Stimulated activated CD4-positive, alpha-beta T cell treated with anti-CD3 and anti-CD28 coated beads, Interleukin-4, amount 100 ng/mL, for 24 hours (primary cell): Measurements from ENCODE around the gene EPHB2.

Source experiments
- DNase-seq: peaks from one replicate; pipeline ENCODE4 v3.0.0-alpha.2; 2020

EPHB2 gene

DNA sequence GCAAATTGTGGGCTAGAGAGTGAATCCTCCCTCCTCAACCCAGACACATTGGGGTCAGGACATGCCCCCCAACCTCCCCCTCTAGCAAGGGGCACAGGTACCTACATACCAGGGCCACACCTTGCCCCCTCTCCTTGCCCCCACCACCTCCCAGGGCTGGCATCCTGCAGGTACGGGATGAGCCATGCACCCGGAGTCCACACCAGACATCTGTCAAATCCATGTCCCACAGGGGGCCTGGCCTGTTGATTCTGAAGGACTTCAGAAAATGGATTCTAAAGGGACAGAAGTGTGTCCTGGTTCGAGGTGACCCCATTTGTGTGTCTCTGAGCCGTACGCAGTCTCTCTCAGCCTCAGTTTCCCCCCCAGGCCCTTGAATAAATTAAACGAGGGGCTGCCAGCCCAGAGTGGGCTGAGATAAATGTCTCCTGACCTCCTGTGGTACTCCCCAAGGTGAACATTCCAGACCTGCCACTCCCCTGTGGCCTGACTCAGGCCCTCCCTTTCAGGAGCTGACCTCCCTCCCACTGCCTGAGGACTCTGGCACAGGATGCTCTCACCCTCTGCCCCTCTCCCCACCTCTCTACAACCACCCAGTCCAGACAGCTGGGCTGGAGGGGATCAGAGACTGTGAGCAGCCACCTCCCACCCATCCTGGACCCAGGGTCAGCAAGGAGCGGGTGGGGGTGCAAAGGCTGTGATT, 94.5 kb downstream of the EPHB2 start:
- DNase-seq: no peak

DNA sequence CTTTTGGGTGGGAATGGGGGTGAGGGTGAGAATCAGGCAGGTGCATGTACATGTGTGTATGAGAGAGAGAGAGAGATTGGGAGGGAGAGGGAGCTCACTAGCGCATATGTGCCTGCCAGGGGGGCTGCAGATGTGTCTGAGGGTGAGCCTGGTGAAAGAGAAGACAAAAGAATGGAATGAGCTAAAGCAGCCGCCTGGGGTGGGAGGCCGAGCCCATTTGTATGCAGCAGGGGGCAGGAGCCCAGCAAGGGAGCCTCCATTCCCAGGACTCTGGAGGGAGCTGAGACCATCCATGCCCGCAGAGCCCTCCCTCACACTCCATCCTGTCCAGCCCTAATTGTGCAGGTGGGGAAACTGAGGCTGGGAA, 95.0 kb downstream of the EPHB2 start:
- DNase-seq: no peak

DNA sequence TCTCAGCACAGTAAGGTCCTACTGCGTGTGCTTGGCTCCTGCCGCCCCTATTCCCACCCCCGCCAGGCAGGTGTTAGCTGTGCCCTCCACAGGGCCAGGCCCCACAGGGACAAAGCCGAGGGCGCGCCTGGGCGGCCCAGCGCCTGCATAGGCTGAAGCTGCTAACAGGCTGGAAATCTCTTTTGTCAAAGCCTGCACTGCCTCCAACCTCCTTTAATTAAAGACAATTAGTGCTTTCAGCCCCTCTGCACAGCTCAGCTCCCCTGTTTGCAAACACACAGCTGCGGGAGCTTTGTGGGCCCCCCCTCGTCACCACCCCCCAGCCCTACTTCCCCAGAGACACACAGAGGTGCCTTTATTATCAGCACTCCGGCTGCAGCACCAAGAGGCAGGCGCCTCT, 95.9 kb downstream of the EPHB2 start:
- no peak for DNase-seq

DNA sequence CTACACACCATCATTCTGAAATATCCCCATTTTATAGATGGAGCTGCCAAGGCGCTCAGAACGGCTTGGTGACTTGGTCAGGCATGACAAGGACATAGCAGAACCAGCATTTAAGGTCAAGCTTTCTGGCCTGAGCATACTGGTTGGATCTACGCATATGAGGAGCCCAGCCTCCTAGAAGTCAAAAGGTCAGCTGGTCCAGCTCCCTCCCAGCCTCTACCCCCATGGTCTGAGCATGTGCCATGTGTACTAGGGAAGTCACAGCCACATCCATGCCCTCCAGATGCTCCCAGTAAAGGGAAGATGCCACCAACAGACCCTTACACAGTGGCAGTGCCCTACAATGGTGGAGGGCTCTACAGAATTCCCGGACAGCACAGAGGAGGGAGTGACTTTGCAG, 96.7 kb downstream of the EPHB2 start:
- no peak for DNase-seq

DNA sequence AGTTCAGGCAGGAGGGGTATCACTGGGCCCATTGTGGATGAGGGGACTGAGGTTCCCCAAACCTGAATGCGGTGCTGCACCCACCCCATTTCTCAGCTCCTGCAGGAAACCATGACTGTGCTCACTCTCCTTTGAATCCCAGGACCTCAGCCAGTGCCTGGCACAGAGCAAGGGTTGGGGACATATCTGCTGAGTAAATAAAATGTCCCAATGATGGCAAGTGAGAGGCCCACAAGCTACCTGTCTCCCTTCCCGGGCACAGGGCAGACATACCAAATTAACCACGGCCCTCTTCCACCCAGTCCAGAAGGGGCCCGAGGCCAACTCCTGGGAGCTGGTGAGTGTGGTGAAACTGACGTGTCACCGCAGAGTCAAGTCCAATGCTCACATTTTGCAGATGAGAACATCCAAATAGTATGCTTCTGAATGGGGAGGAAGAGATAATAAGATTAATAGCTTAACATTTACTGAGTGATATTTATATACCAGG, 97.6 kb downstream of the EPHB2 start:
- DNase-seq: no peak

DNA sequence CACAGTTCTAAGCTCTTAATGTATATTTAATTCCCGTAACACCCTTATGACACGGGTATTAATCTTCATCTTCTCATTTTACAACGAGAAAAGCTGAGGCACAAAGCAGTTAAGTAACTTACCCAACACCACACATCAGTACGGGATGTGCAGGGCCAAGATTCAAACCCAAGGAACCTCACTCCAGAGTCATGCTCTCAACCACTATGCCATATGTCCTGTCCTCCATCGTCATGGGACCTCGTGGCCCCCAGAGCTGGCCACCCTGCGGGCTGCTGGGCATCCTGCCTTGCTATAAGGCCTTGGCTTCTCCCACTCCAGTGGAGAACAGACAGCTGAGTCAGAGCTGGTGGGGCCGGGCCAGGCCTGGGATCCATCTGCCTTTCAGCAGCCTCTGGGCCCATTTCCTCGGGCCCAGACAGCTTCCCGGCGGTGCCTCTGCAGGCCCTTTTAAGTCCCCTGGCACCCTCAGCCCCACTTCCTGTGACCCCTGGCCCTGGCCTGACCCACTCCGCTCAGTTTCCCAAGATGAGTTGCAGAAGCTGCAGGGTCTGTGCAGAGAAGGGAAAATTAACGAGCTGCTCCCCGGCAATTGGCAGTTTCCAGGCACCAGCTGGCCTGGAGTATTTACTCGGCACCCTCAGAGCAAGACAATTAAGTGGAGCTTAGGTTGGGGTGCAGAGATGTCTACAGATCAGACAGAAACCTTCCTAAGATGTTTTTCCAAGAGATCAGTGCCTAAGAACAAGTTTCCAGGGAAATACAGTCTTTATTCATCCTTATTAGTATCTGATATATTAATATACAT, 98.2 kb downstream of the EPHB2 start:
- DNase-seq: no peak

DNA sequence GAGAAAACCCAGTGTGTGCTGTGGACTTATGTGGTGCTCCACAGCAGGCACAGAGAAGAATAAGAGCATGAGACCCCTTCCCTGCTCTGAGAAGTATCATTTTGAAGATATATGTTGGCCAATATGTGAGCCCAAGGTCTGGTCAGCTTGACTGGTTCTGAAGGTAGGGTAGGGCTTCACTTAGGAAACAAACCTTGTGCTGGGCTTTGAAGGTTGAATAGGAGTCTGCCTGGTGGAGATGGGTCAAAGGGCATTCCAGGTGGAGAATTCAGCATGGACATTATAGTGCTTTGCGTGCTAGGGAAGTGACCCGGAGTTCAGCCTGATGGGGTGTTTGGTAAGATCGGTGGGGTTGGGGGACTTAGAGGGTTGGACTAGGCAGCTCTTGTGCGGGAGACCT, 99.1 kb downstream of the EPHB2 start:
- no peak for DNase-seq

DNA sequence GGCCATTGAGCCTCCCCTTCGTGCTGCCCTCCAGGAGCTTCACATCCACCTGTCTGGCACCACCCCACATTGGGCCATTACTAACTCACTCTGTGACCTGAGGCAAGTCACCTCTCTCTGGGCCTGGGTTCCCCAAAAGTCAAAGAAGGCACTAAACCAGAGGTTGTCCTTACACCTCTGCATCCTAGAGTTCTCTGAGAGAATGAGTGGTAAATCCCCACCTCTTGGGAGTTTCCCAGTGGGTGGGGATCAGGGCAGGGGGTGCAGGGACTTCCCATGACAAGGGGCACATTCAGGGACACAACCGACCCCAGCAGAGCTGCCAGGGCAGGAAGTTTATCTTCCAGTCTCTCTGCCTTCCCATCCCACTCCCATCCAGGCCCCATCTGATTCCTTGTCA, 99.7 kb downstream of the EPHB2 start:
- no peak for DNase-seq

DNA sequence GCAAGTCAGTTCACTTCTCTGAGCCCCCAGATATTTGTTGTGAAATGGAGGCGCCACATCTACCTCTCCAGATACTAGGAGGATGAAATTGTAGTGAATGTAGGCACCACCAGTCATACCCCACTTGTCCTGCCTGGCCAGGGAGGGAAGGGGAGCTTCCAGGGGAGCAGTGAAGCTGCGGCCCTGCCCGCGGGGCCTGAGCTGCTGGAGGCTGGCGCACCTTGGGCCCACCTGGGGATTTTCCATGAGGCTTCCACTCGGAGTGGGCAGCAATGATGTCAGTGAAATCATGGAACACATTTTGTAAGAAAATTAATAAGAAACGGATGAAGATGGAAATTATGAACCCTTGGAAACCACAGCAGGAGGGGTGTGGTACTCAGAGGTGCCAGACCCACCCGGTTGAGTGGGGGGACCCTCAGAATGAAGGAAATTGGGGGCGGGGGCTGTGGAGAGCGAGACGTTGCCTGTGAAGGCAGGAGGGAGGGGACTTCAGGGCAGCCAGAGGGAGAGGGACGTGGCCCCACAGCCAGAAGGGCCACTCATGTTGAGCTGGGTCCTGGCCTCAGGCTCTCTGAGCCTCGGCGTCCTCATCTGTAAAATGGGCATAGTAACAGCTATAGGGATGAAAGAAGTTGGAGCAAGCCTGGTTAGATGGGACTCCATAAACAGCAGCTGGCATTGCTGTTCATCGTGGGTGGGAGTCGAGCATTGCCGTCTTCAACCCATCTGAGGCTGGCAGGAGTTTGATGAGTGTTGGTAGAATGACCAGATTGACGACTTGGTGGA, 101.6 kb downstream of the EPHB2 start:
- no peak for DNase-seq

DNA sequence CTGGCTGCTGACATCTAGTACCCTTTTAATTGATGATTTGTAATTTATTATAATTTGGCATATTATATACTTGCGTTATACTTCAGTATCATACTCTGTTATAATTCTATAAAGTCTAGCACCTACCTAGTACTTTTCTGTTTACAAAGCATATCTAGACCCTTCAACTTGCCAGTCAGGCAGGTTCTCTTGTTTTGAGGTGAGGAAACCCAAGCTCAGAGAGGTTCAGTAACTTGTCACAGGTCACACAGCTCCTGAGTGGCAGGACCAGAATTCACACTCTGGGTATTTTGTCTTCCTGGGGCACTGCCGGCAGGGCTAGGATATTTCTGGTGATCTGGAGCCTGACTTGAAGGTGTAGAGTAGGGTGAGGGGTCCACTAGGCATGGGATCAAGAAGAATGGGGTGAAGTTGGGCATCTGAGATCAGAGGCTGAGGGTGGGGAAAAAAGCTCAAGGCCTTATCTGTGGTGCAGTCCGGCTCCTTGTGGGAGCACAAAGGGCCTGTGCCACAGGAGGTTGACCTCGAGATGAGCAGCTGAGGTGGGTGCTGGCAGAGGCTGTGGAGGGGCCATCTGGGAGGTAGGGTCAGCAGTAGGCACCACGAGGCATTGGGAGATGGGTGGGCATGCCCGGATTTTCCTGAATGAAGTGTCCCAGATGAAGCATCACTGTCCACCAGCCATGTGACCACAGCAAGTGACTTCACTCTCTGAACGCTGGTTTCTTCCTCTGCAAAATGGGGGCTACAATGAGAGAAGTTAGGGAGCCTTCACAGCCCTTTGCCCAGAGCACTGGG, 102.6 kb downstream of the EPHB2 start:
- no peak for DNase-seq

DNA sequence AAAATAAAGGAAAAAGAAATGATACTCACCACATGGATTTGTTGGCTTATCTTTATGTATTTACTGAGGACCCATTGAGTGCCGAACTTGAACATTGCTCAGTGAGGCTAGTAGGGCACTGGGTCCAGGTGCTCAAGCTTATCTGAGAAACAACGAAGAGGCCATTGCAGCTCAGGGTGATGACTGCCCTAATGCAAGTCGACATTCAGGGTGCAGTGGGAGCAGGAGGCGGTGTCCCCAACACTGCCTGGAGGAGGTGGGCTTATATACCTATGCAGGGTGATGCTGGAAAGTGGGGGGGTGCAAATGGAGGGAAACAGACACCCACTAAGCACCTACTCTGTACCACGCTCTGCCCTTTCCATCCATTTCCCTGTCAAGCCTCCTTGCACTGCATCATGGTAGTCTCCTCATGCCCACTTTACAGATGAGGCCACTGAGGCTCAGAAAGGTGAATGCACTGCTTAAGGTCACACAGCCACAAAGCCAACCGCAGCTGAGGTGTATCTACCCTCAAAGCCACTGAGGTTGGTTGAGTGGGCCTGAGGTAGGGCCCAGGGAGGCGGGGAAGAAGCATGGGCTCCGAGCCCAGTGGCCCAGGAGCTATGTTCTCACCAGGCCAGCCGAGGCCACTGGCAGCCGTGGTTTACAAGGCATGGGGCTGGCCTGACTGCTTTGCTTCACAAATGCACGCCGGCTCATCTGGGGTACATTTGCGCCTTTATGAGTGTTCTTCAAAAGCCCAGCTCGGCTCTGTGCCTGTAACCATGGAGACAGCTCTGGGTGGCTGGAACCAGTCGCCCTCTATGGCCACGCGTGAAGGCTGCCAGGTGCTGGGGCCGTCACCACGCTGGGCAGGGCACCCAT, 103.8 kb downstream of the EPHB2 start:
- DNase-seq: no peak

DNA sequence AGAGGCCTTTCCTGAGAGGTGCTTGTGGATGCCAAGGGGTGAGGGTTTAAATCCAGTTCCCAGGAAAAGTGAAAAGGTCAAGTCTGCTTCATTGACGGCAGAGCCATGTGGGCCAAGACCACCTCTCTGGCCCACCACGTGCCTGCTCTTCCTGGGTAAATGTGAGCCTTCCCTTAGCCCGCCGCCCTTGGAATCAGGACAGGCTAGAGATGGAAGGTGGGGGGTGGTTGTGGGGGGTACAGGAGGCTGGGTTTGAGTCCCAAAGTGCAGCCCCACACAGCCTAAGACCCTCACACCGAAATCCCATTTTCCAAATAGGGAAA, 104.4 kb downstream of the EPHB2 start:
- no peak for DNase-seq

DNA sequence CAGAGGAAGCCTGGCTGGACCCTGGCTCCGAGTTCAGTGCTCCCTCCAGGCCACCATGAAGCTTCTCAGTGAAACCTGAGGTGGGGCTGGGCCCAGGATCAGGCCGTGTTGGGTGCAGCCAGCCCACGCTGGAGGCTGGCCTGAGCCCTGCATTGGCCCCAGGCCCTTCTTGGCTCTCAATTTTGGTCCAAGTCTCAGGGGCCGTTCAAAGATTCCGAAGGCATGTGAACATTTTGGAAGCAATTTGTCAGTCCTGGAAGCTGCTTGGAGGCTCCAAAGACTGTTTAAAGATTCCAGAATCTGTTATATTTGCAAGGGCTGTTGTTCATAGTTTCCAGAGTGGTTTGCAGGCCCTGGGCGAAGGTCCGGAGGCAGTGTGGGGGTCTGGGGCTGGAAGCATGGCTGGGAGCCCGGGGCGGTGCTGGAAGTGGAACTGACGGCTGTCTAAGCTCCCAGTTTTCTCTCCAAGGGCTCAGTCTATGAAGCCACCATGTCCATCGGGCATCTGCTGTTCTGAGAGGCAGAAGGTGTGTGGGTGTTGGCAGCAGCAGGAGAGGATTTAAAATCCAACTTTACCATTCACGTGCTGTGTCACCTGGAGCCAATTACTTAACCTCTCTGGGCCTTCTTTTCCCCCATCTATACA, 104.9 kb downstream of the EPHB2 start:
- no peak for DNase-seq

DNA sequence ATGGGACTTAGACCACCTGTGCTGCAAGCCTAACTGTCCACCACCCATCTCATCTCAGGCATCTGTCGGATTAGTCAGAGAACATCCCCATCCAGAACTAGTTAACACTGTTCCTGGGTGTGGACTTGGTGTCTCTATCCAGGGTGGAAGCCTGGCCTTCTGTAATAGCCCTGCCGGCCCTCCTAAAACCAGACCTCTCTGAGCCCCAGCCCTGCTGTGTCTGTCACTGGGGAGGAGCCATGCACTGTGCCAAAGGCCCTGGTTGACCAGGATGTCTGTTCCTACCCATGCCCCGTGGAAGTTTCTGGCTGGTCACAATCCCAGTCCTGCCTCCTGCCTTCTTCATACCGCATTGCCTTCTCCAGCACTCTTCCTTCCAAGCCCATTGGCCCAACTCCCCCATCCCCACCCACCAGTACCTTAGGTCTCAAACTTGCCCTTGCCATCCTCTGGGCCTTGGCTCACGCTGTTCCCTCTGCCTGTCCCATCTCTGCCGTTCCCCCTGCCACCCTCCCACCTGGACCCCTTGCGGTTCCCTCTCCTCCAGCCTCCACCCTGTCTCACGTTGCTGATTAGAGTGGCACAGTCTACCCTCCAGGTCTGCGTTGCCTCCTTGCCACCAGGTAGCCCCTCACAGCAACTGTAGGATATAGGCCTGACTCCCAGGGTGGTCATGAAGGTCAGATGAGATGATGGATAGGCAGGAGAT, 105.6 kb downstream of the EPHB2 start:
- DNase-seq: no peak

DNA sequence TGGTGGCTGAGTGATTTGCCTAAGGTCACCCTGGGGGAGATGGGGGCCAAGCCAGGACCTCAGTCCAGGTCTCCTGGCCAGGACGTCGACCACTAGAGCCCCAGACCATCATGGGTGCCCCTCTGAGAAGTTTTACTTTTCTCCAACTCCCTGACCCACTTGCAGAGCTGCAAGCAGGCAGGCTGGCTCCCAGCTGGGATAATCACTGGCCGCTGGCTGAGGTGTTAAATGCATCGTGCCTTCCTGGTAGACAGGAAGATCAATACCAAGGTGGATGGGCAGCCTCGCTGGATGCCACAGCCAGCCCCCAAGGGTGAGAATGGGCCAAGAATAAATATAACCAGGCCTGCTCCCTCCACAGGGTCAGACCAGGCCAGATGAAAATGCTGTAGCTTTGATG, 106.2 kb downstream of the EPHB2 start:
- DNase-seq: no peak

DNA sequence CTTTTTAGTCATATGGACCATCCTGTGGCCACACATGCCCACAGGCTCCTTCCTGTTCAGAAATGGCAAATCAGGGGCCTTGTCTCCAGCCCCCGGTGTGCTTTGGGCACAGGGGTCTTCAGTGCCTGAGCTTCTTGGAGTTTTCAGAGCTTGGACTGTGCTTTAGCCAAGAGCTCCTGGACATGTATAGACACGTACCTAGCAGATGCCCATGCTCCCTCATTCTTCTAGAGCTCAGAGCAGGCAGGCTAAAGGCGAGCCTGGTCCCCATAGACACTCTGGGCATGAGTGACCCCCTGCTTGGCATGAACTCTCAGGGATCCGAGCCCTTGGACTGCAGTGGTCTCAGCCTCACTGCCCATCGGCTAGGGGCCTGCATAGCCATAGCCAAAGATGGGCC, 106.8 kb downstream of the EPHB2 start:
- no peak for DNase-seq

DNA sequence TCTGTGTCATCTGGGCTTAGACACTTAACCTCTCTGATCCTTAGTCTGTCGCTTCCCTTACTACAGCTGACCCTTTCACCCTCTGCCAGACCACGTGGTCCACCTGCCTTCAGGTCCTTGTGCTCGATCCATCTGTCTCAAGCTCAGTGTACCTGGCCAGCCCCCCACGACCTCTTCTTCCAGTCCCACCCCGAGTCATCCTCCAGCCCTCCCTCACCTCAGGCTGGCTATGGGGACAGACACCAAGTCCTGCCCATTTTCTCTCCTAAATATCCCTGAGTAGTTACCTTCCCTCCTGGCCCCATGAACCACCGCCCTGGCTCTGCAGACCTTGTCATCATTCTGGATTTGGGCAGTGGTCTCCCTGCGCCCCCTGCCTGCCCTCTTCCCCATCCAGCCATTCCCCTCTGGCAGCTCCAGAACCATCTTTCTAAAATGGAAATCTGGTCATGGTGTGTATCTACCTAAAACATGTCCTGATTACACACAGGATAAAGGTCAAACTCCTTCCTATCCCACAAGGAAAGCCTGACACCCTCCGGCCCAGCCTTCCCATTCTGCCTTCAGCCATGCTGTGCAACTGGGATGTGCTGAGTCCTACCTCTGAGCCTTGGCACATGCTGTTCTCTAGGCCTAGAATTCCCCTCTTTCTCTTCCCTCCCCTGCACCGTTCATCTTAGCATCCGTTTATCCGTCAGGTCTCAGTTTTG, 107.6 kb downstream of the EPHB2 start:
- no peak for DNase-seq

DNA sequence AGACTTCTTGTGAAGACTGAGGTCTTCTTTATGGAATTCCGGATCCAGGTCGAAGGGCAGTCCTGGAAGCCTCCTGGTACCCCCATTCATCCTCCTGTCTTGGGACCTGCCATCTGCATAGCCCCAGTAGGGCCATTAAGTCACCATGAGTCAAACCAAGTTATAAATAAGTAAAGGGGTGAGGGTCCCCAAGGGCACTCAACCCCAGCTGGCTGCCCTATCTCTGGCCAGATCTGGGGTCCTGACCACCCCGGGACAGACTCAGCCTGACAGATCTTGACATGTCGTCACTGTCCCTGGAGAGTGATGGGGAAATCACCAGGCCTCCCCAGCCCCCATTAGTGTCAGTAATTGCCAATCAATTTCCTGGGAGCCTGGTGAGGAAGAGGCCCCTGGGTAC, 108.7 kb downstream of the EPHB2 start:
- no peak for DNase-seq

DNA sequence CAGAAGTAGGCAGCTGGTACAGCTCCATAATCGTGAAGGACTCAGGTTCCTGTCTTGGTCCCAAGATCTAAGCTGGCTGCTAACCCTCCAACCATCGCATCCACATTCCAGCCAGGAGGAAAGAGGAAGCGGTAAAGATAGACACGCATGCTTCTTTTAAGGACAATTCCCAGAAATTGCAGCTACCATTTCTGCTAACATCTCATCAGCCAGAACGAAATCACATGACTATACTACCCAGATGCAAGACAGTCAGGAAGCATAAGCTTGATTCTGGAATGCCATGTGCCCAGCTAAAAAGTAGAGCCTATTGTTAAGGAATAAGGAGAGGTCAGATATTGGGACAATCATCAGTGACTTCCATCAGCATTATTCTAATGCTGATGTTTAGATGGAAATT, 110.4 kb downstream of the EPHB2 start:
- no peak for DNase-seq

DNA sequence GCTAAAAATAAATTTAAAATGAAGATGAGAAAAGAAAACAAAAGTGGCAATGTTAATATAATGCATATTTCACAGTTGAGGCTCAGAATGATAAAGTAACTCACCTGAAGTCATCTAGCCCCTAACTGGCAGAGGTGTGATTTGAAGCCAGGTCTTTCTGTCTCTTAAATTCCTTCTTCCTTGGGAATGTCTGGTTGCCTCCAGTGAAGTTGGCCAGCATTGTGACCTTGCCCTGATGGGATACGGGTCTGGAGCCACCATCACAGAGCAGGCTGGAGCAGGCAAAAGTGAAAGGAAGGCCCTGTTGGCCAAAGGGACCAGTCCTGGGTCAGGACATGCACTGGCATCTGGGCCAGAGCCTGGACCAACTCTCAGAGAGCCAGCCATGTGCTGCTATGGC, 111.7 kb downstream of the EPHB2 start:
- no peak for DNase-seq
